Left forelimb (tissue), 1 donor: ENCODE data around the gene COPZ1.
"Not testable (repeated sequence)": the region's sequence is repeated elsewhere in the genome, so short reads cannot be mapped to it uniquely, and the experiment has no call there.

Source experiments
- DNase-seq: peaks from one replicate; pipeline ENCODE4 v3.0.0-alpha.2; 2018; ENCODE audit warnings: low spot score

The COPZ1 gene

DNA sequence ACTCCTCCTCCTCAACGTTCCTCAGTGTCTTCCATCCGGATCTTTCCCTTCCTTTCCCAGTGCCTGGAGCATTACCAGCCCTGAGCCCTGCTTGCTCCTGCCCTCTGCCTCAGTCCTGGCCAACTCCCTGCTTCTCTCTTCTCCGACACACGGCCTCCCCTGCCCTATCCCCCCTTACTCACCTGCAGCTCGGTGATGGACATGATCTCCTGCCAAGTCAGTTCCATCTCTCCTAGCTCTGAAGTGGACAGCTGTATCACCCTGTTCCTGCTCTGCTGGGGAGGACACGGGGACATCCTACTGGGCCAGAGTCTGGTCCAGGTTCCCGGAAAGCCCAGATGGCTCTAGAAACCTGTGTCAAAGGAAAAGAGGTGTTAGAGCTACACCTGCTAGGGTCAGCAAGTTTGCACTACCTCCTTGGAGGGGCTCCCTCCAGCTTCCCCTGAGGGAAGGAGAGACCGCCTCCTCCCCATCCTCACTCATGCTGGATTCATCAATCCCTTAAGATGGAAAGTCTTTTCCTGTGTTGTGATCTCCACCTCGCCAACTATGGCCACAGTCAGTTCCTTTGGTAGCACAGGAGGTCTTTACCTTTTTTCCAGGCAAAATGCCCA lies 29.9 kb upstream of the COPZ1 start:
- peak; percentile 47 for DNase-seq

DNA sequence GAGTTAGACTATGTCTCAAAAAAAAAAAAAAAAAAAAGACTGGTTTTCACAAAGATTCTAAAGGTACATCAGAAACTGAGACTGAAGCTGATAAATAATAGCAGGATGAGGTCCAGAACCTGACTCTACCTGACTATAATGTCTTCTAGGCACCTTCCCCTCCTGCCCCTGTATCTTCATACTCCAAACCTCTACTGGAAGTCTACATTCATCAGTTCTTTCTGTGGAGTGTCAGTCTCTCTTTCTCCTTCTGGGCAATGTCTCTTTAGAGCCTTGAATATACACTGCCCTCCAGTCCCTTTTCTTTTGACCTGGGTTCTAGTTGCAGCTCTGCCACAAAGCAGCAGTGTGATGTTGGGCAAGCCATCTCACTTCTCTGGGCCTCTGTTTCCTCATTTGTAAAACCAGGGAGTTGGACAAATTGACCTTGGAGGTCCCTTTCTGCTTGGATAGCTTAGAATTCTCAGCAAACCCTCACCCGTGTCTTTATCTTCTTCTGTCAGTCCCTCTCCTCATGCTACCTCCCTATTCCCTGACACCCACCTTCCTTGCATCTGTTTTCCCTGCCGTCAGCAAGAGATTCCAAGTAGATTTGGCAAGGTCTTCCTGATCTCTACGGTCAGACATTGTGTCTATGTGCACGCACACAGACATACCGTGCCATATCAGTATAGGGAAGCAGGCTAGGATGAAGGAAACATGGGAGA lies 28.4 kb upstream of the COPZ1 start:
- DNase-seq = peak; percentile 8

DNA sequence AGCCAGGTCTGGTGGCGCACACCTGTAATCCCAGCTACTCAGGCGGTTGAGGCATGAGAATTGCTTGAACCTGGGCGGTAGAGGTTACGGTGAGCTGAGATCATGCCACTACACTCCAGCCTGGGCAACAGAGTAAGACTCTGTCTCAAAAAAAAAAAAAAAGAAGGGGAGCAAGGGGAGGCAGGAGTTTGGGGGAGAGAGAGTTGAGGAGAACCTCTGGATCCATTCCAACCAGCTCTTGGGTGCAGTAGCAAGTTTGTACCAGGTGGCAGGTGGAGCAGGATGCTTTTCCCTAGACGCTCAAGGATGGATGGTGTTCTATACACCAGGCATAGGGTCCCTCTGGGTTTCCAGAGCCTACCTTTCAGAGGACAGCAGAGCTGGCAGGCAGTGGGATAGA lies 26.0 kb upstream of the COPZ1 start:
- no peak for DNase-seq

DNA sequence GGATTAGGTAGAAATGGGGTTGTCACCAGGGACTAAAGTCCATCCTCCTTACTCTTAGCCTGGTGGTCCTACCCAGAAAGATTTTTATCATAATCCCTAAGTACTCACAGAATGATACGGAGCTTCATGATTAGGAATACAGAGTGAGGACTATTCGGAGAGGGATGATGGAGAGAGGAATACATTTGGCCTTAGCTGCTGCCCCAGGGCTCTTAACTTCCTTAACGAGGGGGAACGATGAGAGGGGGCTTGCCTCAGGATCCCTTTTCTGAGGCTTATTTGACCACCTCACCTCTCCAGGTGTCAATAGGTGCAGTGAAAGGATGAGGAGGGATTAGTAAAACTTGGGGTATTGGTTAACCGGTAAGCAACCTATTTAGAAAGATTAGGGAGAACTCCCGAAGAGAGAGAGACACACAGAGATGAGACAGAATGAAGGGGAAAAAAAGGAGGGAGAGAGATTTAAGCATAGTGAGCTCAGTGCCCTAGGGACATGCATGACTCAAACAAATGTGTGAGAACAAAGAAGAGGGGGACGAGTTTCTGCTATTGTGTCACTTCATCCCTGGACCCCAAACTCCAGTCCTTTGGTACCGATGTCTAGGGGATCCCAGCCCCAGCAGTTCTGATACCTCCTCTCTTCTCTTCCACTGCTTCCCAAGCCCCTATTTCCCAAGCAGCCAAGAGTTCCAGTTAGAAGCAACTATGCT lies 25.3 kb upstream of the COPZ1 start:
- DNase-seq = no peak

DNA sequence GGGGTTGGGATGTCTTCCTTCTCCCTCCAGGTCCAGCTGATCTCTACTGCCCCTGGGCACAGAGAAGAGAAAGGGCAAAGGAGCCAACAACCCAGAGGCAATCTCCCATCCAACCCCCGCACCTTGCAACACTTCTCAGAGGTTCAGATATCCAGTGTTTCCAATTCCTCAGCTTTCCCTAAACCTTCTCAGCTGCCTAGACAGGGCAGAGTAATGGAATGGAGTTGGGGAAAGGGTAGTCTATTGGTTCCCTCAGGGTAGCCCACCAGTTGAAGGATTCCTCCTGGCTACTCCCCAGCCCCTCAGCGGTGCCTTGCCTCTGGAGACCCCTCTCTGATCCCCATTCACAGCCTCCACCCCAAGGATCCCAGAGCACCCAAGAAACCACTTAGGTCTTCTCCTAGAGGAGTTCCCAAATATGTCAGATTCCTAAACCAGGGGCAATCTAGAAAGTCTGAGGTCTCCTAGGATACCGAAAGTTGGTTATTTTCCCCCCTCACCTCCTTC lies 24.7 kb upstream of the COPZ1 start:
- no peak for DNase-seq

DNA sequence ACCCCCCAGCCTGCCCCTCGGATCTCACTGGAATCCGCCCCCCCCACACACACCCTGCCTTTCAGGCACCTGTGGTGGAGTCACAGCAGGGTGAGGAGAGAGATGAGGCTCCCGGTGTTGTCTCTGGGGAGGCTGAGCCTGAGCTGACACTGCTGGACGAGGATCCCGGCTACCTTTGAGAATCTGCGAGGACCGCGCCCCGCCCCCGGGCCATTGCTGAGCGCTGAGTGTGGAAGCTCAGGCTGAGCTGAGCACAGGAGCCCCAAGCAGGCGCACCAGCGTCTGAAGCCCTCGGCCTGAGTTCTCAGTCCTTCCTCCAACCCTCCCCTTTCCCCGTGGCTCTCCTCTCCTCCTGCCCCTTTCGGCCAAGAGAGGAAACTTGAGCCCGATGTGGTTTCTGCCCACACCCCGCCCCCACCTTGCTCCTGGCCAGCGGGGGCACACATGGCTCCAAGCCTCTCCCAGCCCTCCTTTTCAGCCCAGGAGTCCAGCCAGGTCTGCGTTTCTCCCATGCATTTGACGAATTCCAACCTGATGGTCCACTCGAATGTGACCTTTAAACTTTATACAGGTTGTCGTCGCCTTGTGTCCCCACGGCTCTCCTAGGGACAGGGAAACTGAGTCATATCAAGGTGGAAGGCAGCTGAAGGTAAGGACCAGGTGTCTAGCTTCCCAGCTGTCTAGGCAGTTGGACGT lies 24.1 kb upstream of the COPZ1 start, which contains the start of gene NFE2:
Gene NFE2, minus strand, starts transcription at position 284 of the 696 bp plus-strand sequence. CDS start 5,767 bp downstream, outside the sequence.
- DNase-seq = no peak

DNA sequence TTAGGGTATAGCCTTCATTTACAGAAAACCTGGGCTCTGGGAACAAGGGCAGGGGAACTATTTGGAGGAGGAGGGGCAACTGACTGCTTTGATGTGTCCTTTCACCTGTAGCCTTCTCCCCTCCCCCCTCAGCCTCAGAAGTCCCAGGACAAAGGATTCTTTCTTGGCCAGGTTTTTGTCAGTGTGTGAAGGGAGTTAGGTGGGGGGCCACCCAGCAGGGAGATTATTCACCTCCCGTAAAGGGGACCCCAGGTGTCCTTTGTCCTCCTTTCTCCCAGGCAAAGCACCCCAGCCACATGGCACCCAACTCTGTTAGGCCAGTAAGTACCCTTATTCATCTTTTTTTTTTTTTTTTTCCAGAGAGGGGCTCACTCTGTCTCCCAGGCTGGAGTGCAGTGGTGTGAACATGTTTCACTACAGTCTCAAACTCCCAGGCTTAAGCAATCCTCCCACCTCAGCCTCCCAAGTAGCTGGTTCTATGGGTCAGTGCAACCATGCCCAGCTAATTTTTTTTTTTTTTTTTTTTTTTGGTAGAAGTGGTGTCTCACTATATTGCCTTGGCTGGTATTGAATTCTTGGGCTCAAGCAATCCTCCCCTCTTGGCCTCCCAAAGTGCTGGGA lies 23.4 kb upstream of the COPZ1 start:
- DNase-seq = no peak

DNA sequence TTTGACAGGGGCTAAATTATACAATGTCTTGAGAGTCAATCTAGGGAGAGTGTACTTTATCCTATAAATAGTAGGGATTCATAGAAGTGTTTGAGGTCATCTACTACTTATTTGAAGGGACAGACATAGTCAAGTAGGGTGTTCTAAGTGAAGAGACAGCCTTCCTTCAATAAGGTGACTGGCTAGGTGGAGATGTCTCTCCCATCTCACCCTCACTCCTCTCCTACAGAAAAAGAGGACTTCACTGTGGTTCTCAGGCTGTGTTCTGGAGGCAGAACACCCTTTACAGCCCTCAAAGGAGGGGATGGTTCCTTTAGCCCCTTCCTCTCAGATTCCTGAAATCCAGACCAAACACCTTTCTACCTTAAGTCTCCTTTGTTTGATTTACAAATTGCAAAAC lies 21.3 kb upstream of the COPZ1 start:
- DNase-seq = no peak

DNA sequence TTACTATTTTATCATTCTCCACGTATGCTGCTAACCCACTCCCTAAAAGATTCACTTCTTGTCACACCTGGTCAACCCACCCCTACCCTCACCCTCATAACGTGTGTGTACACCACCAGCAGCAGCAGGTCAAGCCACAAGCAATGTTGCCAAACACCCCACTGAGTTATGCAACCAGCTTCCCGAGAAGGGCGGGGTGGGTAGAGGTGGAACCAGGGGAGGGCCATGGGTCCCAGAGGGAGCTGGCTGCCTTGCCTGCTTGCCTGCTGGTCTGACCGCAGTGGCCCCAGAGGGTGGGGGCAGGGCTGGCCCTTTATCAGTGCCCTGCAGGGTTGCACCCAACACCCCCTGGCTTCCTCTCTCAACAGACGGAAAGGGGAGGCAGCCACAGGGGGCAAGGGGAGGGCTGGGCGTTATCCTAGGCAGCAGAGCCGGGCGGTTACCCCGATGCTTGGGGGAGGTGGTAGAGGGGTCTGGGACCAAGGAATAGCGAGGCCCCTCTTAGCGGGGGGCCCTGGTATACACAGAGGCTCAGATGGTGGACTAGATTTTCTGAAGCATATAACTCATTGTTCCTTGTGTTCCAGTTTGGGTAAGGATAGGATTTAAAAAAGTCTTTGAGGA lies 20.6 kb upstream of the COPZ1 start:
- DNase-seq = no peak

DNA sequence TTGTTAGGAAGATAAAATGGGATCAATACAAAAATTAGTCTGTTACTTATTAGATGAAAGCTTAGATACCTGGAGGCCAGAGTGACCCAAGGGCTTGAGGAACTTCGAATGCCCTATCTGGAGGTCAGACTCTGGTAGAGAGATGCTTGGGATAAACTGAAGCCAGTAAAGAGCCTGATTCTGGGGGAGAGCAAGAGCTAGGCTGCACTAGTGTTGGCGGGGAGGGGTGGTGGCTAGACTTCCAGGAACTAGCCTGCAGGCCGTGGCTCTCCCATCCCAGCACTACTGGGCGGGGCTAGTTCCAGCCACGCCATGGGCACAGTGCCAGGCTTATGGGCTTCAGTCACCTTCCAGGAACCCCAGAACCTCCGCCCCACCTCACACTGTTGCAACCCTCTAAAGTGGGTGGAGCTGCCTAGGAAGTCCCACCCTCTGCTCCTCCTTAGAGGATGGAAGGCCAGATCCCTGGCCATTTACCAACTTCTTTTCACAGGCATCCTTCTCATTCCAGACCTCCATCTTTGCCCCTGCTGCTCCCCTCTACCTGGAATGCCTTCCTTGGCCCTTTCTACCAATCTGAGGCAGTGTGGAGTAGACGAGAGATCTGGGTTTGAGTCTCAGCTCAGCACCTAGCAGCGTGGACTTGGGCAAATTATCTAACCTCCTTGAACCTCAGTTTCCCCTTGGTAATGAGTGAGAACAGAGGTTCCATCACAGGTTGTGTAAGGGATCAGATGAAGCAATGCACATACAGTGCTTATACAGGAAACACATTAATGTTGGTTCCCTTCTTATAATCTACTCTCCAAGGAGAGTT lies 17.8 kb upstream of the COPZ1 start:
- DNase-seq = no peak

DNA sequence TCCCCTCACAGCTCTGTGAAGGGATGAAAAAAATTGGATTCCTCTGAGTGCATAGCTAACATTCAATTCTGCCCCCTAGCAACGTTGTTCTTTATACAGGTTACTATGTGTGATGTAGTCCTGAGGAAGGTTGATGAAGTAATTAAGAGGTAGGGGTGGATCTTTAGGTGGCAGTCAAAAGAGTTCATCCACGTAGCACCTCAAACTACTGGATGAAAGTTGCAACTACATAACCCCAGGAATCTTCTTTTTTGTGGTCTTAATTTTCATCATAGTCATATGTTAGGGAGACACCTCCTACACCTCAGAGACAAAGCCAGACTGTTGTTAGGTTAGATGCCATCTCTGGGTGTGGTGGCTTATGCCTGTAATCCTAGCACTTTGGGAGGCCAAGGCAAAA lies 13.9 kb upstream of the COPZ1 start:
- DNase-seq = no peak

DNA sequence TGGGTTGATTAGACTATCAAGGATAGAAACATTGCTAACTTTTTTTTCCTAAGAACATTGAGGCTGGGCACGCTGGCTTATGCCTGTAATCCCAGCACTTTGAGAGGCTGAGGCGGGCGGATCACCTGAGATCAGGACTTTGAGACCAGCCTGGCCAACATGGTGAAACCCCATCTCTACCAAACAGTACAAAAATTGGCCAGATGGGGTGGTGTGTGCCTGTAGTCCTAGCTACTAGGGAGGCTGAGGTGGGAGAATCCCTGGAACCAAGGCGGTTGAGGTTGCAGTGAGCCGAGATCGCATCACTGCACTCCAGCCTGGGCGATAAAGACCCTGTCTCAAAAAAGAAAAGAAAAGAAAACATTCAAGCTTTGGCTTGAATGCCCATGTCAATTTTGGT lies 12.6 kb upstream of the COPZ1 start:
- not testable (repeated sequence) for DNase-seq

DNA sequence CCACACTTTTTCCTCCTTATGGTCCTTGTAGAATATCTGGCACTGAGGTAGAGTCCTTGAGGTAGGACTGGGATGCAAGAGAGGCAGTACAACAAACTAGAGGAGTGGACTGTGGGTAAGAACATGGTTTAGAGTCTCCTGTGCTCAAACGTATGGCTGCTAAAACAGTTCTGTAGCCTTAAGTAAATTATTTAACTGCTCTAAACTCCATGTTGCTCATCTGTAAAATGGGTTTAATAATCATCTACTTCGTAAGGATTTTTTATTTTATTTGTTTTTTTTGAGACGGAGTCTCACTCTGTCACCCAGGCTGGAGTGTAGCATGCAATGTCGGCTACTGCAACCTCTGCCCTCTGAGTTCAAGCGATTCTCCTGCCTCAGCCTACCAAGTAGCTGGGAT lies 3.6 kb upstream of the COPZ1 start:
- no peak for DNase-seq

DNA sequence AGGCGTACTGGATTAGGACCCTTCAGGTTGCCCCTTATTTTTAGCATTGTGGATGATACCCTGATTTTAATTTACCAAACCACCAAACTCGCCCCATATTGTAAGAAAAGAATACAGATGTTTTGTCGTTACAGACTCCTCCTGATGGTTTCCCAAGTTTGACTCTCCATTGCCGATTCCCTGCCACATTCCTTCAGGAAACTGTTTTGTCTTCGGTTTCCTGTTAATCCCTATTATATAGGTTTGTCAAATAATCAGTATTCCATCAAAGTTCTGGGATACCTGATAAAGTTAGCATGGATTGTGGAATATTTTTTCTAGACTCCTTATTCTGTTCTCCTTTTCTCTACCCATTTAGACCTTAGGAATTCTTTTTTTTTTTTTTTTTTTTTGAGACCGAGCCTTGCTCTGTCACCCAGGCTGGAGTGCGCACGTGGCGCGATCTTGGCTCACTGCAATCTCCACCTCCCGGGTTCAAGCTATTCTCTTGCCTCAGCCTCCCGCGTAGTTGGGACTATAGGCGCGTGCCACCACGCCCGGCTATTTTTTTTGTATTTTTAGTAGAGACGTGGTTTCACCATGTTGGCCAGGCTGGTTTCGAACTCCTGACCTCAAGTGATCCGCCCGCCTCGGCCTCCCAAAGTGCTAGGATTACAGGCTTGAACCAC lies 645 bp downstream of the COPZ1 start:
- not testable (repeated sequence) for DNase-seq

DNA sequence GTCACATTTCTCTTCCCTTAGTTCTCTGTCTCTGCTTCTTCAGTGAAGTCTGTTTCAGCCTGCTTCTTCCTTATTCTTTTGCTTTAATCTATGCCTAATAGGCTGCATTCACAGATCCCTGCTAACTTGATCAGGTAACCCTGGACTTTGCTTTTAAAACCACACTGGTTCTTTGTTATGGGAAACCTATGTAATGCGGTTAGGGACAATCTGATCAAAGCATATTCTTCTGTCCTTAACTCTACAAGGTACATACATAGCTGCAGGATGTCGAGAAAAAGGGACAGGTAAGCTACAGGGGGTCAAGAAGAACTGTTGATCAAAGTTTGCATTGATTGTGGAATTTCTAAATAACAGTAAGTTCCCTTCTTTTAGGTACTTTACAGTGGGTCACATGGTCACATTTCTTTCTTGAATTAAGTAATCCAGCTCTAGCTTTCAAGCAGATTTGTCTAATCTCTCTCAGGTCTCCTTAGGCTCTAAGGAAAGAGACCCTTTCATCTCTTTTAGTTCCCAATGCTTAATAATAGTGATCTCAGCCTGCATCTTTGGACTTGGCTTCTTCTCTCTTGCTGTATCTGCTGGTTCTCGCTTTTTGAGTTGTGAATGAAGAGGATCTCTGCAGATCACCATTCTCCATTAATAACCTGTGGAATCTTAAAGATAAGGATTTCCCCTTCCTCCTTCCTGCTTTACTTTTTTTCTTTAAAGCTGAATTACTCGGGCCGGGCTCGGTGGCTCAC lies 3.8 kb downstream of the COPZ1 start:
- DNase-seq = no peak

DNA sequence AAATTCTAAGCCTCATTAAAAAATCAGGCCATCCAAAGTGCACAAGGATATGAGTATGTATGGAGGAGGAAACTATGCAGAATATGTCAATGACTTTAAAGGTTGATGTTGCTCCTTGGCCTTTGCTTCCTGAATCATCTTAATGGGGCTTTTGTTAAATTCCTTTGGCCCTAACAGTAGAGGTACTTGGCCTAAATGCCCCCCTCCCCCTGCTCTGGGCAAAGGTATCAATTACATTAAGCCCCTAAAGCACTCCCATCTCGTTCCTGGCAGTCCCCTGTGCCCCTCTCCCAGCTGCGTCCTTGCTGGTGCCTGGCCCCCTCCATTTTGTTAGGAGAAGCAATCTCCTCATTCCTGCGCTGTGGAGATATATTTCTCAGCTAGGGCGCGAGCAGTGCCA lies 4.8 kb downstream of the COPZ1 start:
- no peak for DNase-seq

DNA sequence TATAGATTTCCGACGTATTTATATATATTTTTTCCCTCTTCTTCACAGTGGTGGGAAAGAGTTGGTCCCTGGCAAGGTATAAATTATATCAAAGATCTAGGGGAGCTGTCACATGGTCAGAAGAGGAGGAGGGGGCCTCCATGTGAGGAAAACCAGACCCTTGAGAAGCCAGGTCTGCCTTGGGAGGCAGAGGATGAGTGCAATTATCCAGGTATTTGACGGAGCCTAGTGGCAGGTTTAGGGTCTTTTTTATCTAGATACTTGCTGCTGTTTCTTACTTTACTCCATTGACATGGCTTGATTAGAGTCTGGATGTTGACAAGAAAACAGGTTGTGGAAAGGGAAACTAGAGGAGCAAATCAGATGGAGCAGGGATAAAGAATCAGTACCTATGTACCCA lies 5.5 kb downstream of the COPZ1 start:
- no peak for DNase-seq

DNA sequence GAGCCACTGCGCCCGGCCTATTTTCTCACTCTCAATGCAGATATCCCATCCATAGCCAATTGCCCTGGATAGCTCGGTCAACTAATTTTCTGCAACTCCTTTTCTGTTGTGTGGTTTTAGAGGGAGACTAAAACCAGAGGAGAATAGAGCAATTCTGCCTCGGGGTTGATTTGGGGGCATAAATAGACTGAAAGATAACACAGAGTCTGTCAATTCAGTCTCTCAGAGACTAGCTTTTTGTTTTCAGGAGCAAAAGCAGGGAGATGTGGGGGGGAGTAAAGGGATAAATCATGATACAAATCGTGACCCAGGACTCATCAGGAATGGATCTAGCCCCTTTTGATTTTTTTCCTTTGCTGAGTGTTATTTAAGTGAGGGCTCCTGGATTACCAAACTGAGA lies 6.5 kb downstream of the COPZ1 start:
- DNase-seq = no peak

DNA sequence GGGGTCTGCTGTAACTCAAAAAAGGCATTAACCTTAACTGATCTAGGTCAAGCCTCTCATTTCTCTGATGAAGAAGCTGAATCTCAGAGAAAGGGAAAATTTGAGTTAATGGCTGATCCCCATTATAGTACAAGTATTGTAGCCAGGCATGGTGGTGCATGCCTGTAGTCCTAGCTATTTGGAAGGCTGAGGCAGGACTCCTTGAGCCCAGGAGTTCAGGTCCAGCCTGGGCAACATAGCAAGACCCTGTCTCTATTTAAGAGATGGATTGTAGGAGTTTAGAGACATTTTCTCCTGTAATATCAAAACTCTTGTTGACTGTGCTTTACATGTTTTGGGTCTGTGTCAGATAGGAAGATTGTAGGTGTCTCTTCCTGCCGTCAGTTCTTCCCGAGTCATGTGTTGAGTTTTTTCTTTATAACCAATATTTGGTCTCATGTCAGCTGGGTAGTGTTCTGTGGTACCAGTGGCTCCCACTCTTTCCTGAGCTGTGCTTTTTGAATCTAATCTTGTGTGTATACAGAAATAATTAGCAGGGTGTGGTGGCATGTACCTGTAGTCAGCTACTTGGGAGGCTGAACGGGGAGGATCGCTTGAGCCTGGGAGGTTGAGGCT lies 8.6 kb downstream of the COPZ1 start:
- no peak for DNase-seq
